ENCODE measurements around the gene IVNS1ABP.
"Not testable (repeated sequence)": the region's sequence is repeated elsewhere in the genome, so short reads cannot be mapped to it uniquely, and the experiment has no call there.

Gene IVNS1ABP

DNA sequence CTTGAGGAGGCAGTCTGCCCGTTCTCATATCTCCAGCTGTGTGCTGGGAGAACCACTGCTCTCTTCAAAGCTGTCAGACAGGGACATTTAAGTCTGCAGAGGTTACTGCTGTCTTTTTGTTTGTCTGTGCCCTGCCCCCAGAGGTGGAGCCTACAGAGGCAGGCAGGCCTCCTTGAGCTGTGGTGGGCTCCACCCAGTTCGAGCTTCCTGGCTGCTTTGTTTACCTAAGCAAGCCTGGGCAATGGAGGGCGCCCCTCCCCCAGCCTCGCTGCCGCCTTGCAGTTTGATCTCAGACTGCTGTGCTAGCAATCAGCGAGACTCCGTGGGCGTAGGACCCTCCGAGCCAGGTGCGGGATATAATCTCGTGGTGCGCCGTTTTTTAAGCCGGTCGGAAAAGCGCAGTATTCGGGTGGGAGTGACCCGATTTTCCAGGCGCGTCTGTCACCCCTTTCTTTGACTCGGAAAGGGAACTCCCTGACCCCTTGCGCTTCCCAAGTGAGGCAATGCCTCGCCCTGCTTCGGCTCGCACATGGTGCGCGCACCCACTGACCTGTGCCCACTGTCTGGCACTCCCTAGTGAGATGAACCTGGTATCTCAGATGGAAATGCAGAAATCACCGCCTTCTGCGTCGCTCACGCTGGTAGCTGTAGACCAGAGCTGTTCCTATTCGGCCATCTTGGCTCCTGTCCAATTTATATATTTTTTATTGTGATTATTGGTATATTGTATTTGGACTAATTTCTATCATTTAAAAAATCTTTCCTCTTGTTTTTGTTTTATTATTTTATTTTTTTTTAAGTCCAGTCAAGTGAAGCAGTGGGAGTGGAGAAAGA, 59.7 kb downstream of the IVNS1ABP start:
- peak overlapping the region; percentile 53 for H3K4me3 ChIP-seq (ENCODE audit: low read depth, low read length)

GRCh38 chr1:185255595-185255994, 61.4 kb downstream of the IVNS1ABP start:
- H3K4me1 ChIP-seq (ENCODE audit: control insufficient read depth, insufficient read depth, low read length); H3K9me3 ChIP-seq (ENCODE audit: control insufficient read depth, insufficient read depth, low read depth, low read length); H3K36me3 ChIP-seq (ENCODE audit: control insufficient read depth, insufficient read depth, low read length); H3K4me3 ChIP-seq (ENCODE audit: low read depth, low read length); H3K9ac ChIP-seq (ENCODE audit: low read length); H3K27me3 ChIP-seq (ENCODE audit: control insufficient read depth, insufficient read depth, low read length); H3K27ac ChIP-seq (ENCODE audit: low read depth, low read length): not testable (repeated sequence)

More for the DNA sequence above, 59.7 kb downstream of the IVNS1ABP start:
- not testable (repeated sequence) for H3K27ac ChIP-seq (ENCODE audit: low read depth, low read length); H3K9me3 ChIP-seq (ENCODE audit: control insufficient read depth, insufficient read depth, low read depth, low read length); H3K4me1 ChIP-seq (ENCODE audit: control insufficient read depth, insufficient read depth, low read length); H3K36me3 ChIP-seq (ENCODE audit: control insufficient read depth, insufficient read depth, low read length); H3K27me3 ChIP-seq (ENCODE audit: control insufficient read depth, insufficient read depth, low read length)
- H3K9ac ChIP-seq (ENCODE audit: low read length): peak overlapping the region; percentile 78

- H3K4me3 ChIP-seq (ENCODE audit: low read depth, low read length); H3K27me3 ChIP-seq (ENCODE audit: control insufficient read depth, insufficient read depth, low read length); H3K27ac ChIP-seq (ENCODE audit: low read depth, low read length); H3K9me3 ChIP-seq (ENCODE audit: control insufficient read depth, insufficient read depth, low read depth, low read length); H3K9ac ChIP-seq (ENCODE audit: low read length); H3K36me3 ChIP-seq (ENCODE audit: control insufficient read depth, insufficient read depth, low read length): not testable (repeated sequence)
- peaks cover 15% of the 10 kb centered on the region for H3K4me1 ChIP-seq (ENCODE audit: control insufficient read depth, insufficient read depth, low read length)
These were observed 64.6 kb downstream of the IVNS1ABP start for GRCh38 chr1:185252404-185252803.

GRCh38 chr1:185251928-185252327, 65.1 kb downstream of the IVNS1ABP start:
- H3K27ac ChIP-seq (ENCODE audit: low read depth, low read length): not testable (repeated sequence)

GRCh38 chr1:185250063-185250462, 67.0 kb downstream of the IVNS1ABP start:
- peak overlapping the region; percentile 54; the same call in 1 of the 2 replicates for H3K27ac ChIP-seq (ENCODE audit: low read depth, low read length)
- H3K4me3 ChIP-seq (ENCODE audit: low read depth, low read length): 0 out of 2 replicates have a peak overlapping the region, but pooled peaks have one; percentile 6
- no peak overlapping the region for H3K9ac ChIP-seq (ENCODE audit: low read length)

More at GRCh38 chr1:185251928-185252327, 65.1 kb downstream of the IVNS1ABP start:
- not testable (repeated sequence) for H3K36me3 ChIP-seq (ENCODE audit: control insufficient read depth, insufficient read depth, low read length); H3K9ac ChIP-seq (ENCODE audit: low read length); H3K9me3 ChIP-seq (ENCODE audit: control insufficient read depth, insufficient read depth, low read depth, low read length); H3K4me3 ChIP-seq (ENCODE audit: low read depth, low read length); H3K27me3 ChIP-seq (ENCODE audit: control insufficient read depth, insufficient read depth, low read length)
- H3K4me1 ChIP-seq (ENCODE audit: control insufficient read depth, insufficient read depth, low read length): peaks cover 15% of the 10 kb centered on the region

DNA sequence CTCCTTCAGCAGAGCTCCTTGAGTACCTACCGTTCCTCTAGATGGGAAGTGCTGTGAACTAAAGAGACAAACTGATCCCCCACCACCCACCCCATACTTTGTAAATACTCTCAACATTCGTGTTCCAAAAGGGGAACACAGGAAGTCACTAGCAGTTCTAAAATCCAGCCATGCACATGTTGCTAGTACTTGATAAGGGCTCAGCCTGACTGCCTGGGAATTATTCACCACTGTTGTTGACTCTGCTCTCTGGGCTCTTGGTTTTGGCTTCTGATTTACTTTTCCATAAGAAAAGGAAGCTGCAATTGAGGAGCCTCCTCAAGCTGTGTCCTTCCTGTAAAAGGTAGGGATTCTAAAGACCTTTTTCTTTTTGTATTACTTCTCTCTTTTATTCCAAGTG, 67.5 kb downstream of the IVNS1ABP start:
- Histone ChIP-seq H3K27ac (ENCODE audit: low read depth, low read length) (peak overlapping the region; percentile 54; the same call in 1 of the 2 replicates), H3K4me1 (ENCODE audit: control insufficient read depth, insufficient read depth, low read length) (peaks cover 15% of the 10 kb centered on the region), H3K27me3 (ENCODE audit: control insufficient read depth, insufficient read depth, low read length) (no peaks in the 10 kb centered on the region)

More at GRCh38 chr1:185250063-185250462, 67.0 kb downstream of the IVNS1ABP start:
- no peaks in the 10 kb centered on the region for H3K27me3 ChIP-seq (ENCODE audit: control insufficient read depth, insufficient read depth, low read length)
- H3K36me3 ChIP-seq (ENCODE audit: control insufficient read depth, insufficient read depth, low read length): no peaks in the 10 kb centered on the region
- H3K9me3 ChIP-seq (ENCODE audit: control insufficient read depth, insufficient read depth, low read depth, low read length): no peaks in the 10 kb centered on the region
- H3K4me1 ChIP-seq (ENCODE audit: control insufficient read depth, insufficient read depth, low read length): peaks cover 15% of the 10 kb centered on the region

More for the DNA sequence above, 67.5 kb downstream of the IVNS1ABP start:
- Histone ChIP-seq H3K9me3 (ENCODE audit: control insufficient read depth, insufficient read depth, low read depth, low read length) (no peaks in the 10 kb centered on the region), H3K36me3 (ENCODE audit: control insufficient read depth, insufficient read depth, low read length) (no peaks in the 10 kb centered on the region), H3K4me3 (ENCODE audit: low read depth, low read length) (no peak overlapping the region), H3K9ac (ENCODE audit: low read length) (no peak overlapping the region)

Measured in HUES6 (cell line).